Left ventricle myocardium inferior (tissue), 1 donor: ENCODE measurements around the gene NCK2. TPM values are rescaled to one million over a fixed set of nuclear protein-coding genes. Genes with fewer than 3 reads are reported as not detected.
A peak's percentile ranks its signal among the peaks of the same experiment; 100 is the strongest.

ENCODE experiments used
- DNase-seq: peaks from one replicate; pipeline ENCODE4 v3.0.0-alpha.2; 2020
- H3K27ac ChIP-seq: fragments of 200-600 bp; replicated peaks from 2 replicates; pipeline ENCODE4 v1.8.0; 2021
- H3K27me3 ChIP-seq: fragments of 200-600 bp; 2 replicates; pipeline ENCODE4 v1.8.0; 2021; ENCODE audit warnings: low read depth
- H3K36me3 ChIP-seq: fragments of 200-600 bp; 2 replicates; pipeline ENCODE4 v1.8.0; 2021
- H3K4me1 ChIP-seq: fragments of 200-600 bp; 2 replicates; pipeline ENCODE4 v1.8.0; 2021
- H3K4me3 ChIP-seq: fragments of 200-600 bp; 2 replicates; pipeline ENCODE4 v1.8.0; 2021; ENCODE audit warnings: mild to moderate bottlenecking, moderate library complexity
- H3K9me3 ChIP-seq: fragments of 200-600 bp; replicated peaks from 2 replicates; pipeline ENCODE4 v1.8.0; 2021
- intact Hi-C: fragments of 100-400 bp; cut with micrococcal nuclease; formaldehyde crosslinking; loops from one replicate; pipeline ENCODE4 v1.11.0; 2022
- total RNA-seq: library from RNA; stranded (reverse); fragmentation: NEBNext Ultra II Directional; extraction: Animal tissue kit (Norgen Biotek cat#: 25700); gene quantifications from one replicate; pipeline ENCODE4 v1.2.1, GENCODE V29; 2021
- TF ChIP-seq, protein P1 (sequence below): fragments of 200-600 bp; IDR thresholded peaks from 2 replicates; pipeline ENCODE4 v1.8.0; 2021; ENCODE audit warnings: antibody characterized with exemption, mild to moderate bottlenecking, borderline replicate concordance
- donor health status: DM: no; HTN: yes; CAD: no; lungs with severe emphysema.

Gene NCK2
- total RNA-seq, 1 donor from 2014 or later = 24.7 TPM

DNA sequence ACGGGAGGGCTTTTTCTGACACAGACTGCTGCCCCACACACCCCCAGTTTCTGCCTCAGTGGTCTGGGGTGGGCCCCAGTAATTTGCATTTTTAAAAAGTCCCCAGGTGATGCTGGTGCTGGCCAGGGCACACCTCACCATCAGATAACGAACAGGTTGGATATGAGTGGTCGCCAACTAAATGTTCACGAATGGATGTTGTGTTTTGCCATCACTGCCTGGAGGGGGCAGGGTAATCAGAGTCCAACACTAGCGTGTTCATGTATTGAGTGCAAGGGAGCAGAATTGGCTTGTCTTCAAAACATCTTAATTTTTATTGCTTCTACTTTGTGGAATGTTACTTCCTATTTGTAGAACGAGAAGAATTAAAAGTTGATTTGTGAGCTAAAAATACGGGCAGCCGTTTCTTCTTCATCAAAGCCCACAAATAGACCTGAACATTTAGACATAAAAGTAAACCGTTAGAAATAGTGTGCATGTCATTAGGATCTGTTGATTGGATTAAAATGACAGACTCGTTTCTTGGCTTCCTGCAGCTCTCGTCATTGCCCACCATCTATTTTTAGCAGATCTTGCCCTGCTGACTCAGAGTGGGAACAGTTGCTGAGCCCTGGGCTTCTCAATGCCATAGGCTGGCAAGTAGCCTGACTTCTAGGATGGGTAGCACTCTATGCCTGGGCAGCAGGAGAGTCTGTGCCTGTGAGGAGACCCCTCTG lies 45.2 kb downstream of the NCK2 start:
- DNase-seq = no peak
- Histone ChIP-seq H3K36me3 (no peaks in the 10 kb centered on the region), H3K27ac (peak overlapping the region; percentile 41), H3K4me1 (peaks cover 78% of the 10 kb centered on the region), H3K27me3 (no peaks in the 10 kb centered on the region), H3K4me3 (peak overlapping the region; percentile 32), H3K9me3 (no peaks in the 10 kb centered on the region)
- TF ChIP-seq, protein P1, sequence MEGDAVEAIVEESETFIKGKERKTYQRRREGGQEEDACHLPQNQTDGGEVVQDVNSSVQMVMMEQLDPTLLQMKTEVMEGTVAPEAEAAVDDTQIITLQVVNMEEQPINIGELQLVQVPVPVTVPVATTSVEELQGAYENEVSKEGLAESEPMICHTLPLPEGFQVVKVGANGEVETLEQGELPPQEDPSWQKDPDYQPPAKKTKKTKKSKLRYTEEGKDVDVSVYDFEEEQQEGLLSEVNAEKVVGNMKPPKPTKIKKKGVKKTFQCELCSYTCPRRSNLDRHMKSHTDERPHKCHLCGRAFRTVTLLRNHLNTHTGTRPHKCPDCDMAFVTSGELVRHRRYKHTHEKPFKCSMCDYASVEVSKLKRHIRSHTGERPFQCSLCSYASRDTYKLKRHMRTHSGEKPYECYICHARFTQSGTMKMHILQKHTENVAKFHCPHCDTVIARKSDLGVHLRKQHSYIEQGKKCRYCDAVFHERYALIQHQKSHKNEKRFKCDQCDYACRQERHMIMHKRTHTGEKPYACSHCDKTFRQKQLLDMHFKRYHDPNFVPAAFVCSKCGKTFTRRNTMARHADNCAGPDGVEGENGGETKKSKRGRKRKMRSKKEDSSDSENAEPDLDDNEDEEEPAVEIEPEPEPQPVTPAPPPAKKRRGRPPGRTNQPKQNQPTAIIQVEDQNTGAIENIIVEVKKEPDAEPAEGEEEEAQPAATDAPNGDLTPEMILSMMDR = peak; percentile 29
- intact Hi-C loops = loop anchor here (10.0 kb wide), 1 partner anchor 95 kb away; no protein-coding TSS in a partner anchor

DNA sequence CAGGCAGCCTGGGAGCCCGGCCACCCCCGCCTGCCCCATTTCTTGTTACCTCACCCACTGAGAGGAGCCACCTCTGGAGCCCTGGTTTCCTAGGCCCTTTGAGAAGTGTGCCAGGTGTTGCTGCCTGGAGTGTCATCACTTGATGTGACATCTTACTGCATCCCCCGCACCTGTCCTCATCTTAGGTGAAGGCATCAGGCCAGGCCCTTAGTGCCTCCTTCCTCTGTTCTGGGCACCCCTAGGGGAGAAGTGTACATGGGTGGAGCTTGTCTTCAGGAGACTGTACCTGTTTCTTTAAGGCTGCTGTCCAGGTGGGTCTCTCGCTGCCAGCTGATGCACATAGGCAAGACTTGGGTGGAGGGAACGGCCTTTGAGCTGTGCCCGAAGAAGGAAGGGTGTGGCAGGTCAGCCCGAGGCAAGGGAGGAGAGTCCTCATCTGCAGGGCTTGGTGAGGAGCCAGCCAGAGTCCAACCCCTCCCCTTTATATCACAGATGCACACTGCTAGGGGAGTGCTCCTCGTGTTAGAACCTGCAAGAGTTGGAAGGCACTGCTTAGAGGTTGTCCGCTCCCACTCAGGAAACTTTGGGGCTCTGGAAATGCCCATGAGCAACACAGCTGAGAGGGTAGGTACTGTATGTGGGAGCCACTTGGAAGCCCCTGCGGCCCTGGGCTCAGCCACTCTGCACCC lies 45.9 kb downstream of the NCK2 start:
- H3K4me3 ChIP-seq = peak overlapping the region; percentile 32
- TF ChIP-seq, protein P1 = no peak
- no peaks in the 10 kb centered on the region for H3K36me3 ChIP-seq
- no peak for DNase-seq
- no peaks in the 10 kb centered on the region for H3K9me3 ChIP-seq
- no peaks in the 10 kb centered on the region for H3K27me3 ChIP-seq
- intact Hi-C loops = loop anchor here (10.0 kb wide), 1 partner anchor 94 kb away; no protein-coding TSS in a partner anchor
- peak overlapping the region; percentile 41 for H3K27ac ChIP-seq
- peaks cover 81% of the 10 kb centered on the region for H3K4me1 ChIP-seq

DNA sequence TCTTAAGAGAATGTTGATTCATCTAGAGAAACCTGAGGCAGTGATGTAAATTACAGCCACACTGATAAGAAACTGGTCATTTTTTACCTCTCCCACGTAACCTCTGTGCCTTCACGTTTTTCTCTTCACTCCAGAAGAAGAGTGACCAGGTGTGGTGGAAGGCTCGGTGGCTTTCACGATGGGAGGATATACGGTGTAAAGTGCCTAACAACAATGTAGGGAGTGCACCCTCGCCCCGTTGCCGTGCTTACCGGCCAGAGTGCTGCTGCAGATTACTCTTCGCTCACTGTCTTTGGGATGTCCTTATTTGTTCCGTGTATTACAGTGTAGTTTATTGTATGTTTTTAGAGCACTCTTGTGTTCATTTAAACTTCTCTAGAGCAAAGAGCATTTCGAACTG lies 46.5 kb downstream of the NCK2 start:
- DNase-seq = no peak
- Histone ChIP-seq H3K27ac (no peak overlapping the region), H3K9me3 (no peaks in the 10 kb centered on the region), H3K36me3 (no peaks in the 10 kb centered on the region), H3K27me3 (no peaks in the 10 kb centered on the region), H3K4me3 (no peak overlapping the region), H3K4me1 (peaks cover 81% of the 10 kb centered on the region)
- TF ChIP-seq, protein P1 = no peak
- intact Hi-C loops = loop anchor here (10.0 kb wide), 1 partner anchor 94 kb away; no protein-coding TSS in a partner anchor

DNA sequence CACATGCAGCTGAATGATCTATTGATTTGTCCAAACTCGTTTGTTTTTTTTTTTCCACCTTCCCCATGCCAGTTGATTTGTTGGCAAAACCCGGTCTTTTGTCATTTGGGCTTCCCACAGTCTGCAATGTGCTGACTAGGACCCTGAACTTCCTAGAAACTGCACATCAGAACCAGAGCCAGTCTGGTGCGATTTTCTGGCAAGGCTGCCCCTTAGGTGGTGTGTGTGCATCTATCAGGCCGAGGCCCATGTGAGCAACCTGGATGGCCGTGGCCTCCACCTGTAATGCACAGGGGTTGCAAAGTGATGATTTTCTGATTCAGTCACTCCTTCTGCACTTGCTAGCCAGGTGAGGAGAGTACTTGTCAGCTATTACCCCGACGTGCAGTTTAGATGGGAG lies 47.8 kb downstream of the NCK2 start:
- H3K9me3 ChIP-seq = no peaks in the 10 kb centered on the region
- intact Hi-C loops = loop anchor here (10.0 kb wide), 1 partner anchor 92 kb away; no protein-coding TSS in a partner anchor
- no peaks in the 10 kb centered on the region for H3K36me3 ChIP-seq
- TF ChIP-seq, protein P1 = no peak
- DNase-seq = no peak
- H3K4me1 ChIP-seq = peaks cover 81% of the 10 kb centered on the region
- H3K4me3 ChIP-seq = no peak overlapping the region
- no peaks in the 10 kb centered on the region for H3K27me3 ChIP-seq
- H3K27ac ChIP-seq = no peak overlapping the region

DNA sequence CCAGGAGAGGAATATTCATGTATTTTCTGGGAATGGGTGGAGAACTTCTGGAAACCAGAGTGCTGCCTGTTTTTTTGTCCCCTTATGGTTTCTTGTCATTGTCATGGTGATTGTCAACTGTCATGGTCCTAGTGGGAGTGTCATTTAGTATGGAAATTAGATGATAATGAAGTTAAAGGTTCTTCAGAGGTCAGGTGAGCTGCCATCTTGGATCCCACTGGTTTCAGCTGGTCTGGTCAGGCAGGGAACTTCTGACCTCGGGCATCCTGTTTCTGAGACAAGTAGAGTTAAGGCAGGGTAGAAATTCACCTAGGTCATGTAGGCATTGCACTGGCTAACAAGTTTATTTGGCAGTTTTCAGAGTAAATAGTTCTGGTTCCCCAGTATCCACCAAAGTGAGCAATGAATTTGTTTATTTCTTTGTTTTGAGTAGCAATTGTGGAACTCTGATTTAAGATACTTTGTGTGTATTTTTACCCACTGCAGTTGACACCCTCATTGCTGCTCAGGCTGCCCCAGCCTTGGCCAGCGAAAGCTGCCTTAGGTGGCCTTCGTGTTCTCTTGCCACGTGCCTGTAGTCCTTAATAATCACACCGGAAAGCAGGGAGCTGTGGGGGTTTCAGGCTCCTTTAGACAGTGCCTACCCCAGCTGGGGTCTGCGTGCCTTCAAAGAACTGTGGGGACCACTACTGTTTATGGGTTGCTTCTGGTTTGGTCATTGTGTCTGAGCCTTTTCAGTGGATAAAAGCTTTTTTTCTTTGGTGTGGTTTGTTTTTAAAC lies 48.7 kb downstream of the NCK2 start:
- Histone ChIP-seq H3K27ac (no peak overlapping the region), H3K27me3 (no peaks in the 10 kb centered on the region), H3K4me3 (no peak overlapping the region), H3K9me3 (no peaks in the 10 kb centered on the region), H3K36me3 (no peaks in the 10 kb centered on the region), H3K4me1 (peaks cover 81% of the 10 kb centered on the region)
- TF ChIP-seq, protein P1 = no peak
- intact Hi-C loops = loop anchor here (10.0 kb wide), 1 partner anchor 91 kb away; no protein-coding TSS in a partner anchor
- DNase-seq = no peak
